GM18505 (cell line): ENCODE measurements around the gene ATOH8.

Source experiments
- ATAC-seq: cut with Tn5 transposase; IDR thresholded peaks from one replicate; pipeline ENCODE4 v1.9.1; 2021; ENCODE audit not compliant: unreplicated experiment
- POLR2A ChIP-seq: IDR thresholded peaks from 4 replicates; pipeline ENCODE4 v1.6.1; 2011; ENCODE audit warnings: borderline replicate concordance; ENCODE audit not compliant: insufficient read depth, insufficient read length; ENCODE audit errors: extremely low read depth

ATOH8 gene

DNA sequence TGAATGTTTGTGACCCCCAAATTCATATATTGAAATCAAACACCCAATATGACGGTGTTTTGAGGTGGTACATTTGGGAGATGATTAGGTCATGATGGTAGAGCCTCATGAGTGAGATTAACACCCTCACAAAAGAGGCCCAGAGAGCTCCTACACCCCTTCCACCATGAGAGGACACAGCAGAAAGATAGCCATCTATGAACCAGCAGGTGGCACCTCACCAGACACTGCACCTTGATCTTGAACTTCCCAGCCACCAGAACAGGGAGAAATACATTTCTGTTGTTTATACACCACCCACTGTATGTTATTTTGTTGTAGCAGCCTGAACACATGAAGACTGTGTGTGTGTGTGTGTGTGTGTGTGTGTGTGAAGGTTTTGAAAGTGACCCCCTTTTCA, 76.9 kb downstream of the ATOH8 start:
- no peak for TF ChIP-seq POLR2A
- no peak for ATAC-seq

DNA sequence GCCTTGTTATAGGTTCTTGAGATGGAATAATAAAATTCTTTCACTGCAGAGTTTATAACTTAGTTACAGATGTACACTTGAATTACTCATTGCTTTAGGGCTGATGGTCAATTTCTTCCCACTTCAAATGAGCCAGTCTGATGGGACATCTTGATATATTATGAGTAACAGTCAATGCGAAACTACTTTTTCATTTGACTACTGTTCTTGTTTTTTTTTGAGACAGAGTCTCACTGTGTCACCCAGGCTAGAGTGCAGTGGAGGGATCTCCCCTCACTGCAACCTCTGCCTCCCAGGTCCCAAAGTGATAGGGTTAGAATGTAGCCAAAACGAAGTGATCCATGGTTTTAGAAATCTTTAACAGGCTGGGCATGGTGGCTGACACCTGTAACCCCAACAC, 77.9 kb downstream of the ATOH8 start:
- ATAC-seq: no peak
- no peak for TF ChIP-seq POLR2A

DNA sequence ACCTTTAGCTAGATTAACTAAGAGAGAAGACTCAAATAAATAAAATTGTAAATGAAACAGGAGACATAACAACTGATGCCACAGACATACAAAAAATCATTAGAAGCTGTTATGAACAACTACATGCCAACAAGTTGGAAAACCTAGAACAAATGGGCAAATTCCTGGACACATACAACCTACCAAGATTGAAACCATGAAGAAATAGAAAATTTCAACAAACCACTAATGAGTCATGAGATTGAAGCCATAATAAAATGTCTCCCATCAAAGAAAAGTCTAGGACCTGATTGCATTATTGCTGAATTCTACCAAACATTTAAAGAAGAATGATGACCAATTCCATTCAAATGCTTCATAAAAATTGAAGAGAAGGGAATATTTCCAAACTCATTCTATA, 80.7 kb downstream of the ATOH8 start:
- TF ChIP-seq POLR2A: no peak
- no peak for ATAC-seq
